ENCODE results near the gene YPEL3.

The YPEL3 gene

GRCh38 chr16:30078744-30079143 lies 17.3 kb downstream of the YPEL3 start:
- no peak for DNase-seq (ENCODE audit: low read depth, low spot score)
- no peak overlapping the region for H3K4me3 ChIP-seq (ENCODE audit: low read length)

DNA sequence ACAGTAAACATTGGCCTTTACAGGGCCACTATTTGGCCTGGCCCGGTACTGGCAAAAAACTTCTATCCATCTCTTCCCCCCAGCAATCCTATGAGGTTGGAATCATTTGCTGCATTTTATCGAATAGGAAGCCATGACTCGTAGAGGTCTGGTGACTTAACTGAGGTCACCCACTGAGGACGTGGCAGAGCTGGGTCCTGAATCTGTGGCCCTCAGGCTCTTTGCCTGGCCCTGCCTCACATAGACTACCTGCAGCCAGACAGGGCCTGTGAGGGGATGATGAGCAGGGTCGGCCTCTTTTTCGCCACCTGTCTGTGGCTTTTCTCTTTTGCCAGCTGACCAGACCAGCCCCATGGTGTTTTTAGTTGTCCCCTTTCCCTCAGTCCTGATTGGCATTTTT lies 18.4 kb downstream of the YPEL3 start:
- H3K4me3 ChIP-seq (ENCODE audit: low read length): peak overlapping the region; percentile 96
- no peak for DNase-seq (ENCODE audit: low read depth, low spot score)

DNA sequence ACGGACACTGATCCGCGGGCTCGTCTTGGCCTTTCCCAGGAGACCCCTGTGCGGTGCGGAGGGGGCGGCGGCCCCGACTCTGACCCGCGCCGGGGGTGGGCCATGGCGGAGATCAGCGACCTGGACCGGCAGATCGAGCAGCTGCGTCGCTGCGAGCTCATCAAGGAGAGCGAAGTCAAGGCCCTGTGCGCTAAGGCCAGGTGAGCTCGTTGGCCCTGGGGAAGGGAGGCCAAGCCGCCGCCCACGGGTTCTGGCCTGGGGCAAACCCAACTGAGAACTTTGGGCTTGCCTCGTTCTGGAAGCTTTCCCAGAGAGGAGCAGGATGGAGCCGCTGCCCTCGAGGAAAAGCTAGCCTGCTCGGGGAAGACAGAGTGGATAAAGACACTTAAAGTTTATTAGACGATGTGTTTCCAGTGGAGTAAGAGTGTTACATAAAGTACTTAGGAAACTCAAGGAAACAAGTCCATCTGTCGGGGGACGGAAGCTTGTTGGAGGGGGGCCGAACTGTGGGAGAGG lies 19.7 kb downstream of the YPEL3 start:
- H3K4me3 ChIP-seq (ENCODE audit: low read length): peak overlapping the region; percentile 96
- DNase-seq (ENCODE audit: low read depth, low spot score): no peak

- peak within 1 kb of the TSS; percentile 96 for H3K4me3 ChIP-seq (ENCODE audit: low read length)
These were observed 20.3 kb downstream of the YPEL3 start, which contains the start of gene PPP4C for GRCh38 chr16:30075503-30076275. PPP4C (plus strand) TSS chr16:30075994; CDS start chr16:30076378, 384 bp downstream.

DNA sequence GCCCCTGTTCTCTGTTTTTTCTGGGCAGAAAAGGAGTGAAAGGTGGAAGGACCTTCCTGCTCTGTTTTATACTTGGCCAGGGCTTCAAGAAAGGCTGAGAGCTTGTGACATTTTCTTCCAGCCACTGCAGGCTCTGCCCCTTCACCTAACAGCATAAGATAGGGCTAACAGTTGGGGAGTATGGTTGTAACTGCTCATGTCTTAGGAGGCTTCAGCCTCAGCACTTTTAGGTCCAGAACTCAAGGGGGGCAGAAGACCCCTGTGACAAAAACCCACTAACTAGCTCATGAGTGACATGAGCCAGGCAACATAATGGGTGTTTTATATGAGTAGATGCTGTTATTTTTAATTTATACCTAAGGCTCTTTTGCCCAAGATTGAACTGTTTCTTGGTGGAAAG lies 25.5 kb downstream of the YPEL3 start:
- H3K4me3 ChIP-seq (ENCODE audit: low read length): no peak overlapping the region
- no peak for DNase-seq (ENCODE audit: low read depth, low spot score)

More at GRCh38 chr16:30075503-30076275, 20.3 kb downstream of the YPEL3 start, which contains the start of gene PPP4C:
- peak; percentile 78 for DNase-seq (ENCODE audit: low read depth, low spot score)

DNA sequence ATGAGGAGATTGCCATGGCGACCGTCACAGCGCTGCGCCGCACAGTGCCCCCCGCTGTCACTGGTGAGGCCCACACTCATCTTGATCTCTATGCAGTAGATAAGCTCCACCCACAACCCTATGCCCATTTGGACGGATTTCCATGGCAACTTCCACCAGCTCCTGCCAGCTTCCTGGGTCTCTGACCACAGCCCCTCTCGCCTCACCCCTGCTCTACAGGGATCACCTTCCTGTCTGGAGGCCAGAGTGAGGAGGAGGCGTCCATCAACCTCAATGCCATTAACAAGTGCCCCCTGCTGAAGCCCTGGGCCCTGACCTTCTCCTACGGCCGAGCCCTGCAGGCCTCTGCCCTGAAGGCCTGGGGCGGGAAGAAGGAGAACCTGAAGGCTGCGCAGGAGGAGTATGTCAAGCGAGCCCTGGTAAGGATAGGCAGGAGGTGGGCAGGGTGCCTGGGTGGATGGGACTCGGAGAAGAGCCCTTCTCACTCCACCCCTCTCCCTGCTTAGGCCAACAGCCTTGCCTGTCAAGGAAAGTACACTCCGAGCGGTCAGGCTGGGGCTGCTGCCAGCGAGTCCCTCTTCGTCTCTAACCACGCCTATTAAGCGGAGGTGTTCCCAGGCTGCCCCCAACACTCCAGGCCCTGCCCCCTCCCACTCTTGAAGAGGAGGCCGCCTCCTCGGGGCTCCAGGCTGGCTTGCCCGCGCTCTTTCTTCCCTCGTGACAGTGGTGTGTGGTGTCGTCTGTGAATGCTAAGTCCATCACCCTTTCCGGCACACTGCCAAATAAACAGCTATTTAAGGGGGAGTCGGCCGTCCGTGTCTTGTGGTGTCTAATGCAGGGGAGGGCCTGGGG lies 26.2 kb downstream of the YPEL3 start:
- no peak overlapping the region for H3K4me3 ChIP-seq (ENCODE audit: low read length)
- no peak for DNase-seq (ENCODE audit: low read depth, low spot score)

DNA sequence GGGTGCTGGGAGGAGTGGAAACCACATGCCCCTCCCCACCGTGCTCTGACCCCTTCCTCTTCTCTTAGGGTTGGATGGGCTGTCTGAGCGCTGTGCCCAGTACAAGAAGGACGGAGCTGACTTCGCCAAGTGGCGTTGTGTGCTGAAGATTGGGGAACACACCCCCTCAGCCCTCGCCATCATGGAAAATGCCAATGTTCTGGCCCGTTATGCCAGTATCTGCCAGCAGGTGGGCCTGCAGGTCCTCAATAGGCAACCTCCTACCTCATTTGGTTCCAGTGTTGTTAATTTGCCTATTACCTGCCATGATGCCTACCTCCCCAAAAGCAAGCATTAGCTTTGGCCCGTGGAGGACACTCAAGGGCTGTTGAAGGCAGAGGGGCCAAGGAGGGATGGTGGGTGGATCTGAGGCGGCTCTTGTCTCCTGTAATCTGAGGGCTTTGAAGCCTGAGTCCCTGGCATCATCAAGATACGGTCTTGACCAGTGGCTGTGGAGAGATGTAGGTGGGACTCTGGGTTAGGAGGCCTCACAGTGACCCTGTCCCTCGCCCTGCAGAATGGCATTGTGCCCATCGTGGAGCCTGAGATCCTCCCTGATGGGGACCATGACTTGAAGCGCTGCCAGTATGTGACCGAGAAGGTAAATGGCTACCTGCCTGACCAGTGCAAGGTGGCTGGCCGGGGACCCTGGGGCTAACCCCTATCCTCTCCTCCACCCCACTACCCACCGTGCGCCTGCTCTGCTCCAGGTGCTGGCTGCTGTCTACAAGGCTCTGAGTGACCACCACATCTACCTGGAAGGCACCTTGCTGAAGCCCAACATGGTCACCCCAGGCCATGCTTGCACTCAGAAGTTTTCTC lies 27.0 kb downstream of the YPEL3 start:
- no peak for DNase-seq (ENCODE audit: low read depth, low spot score)
- H3K4me3 ChIP-seq (ENCODE audit: low read length): no peak overlapping the region

- no peak for DNase-seq (ENCODE audit: low read depth, low spot score)
- no peak overlapping the region for H3K4me3 ChIP-seq (ENCODE audit: low read length)
These were observed 27.7 kb downstream of the YPEL3 start for GRCh38 chr16:30068333-30068732.

- no peak overlapping the region for H3K4me3 ChIP-seq (ENCODE audit: low read length)
These were observed 28.5 kb downstream of the YPEL3 start for GRCh38 chr16:30067584-30067916.

DNA sequence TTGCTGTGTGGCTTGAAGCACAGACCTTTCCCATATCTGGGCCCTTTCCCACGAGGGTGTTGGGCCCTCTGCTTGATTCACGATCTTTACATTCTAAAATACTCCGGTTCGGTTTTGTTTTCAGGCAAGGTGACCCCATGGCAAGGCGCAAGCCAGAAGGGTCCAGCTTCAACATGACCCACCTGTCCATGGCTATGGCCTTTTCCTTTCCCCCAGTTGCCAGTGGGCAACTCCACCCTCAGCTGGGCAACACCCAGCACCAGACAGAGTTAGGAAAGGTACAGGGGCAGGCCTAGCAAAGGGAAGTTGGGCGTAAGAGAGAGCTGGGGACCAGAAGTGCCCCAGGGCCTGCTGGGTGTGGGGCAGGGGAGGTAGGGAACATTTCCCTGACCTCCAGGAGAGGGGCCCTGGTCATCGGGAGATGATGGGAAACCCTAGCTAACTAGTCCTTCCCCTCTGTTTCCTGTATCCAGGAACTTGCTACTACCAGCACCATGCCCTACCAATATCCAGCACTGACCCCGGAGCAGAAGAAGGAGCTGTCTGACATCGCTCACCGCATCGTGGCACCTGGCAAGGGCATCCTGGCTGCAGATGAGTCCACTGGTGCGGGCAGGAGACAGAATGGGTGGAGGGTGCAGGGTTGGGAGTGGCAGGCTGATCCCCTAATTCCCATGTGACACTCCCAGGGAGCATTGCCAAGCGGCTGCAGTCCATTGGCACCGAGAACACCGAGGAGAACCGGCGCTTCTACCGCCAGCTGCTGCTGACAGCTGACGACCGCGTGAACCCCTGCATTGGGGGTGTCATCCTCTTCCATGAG lies 29.0 kb downstream of the YPEL3 start:
- no peak for DNase-seq (ENCODE audit: low read depth, low spot score)
- H3K4me3 ChIP-seq (ENCODE audit: low read length): peak overlapping the region; percentile 92

More at GRCh38 chr16:30067584-30067916, 28.5 kb downstream of the YPEL3 start:
- no peak for DNase-seq (ENCODE audit: low read depth, low spot score)

GRCh38 chr16:30065943-30066760 lies 29.9 kb downstream of the YPEL3 start:
- DNase-seq (ENCODE audit: low read depth, low spot score): no peak
- peak overlapping the region; percentile 92 for H3K4me3 ChIP-seq (ENCODE audit: low read length)

DNA sequence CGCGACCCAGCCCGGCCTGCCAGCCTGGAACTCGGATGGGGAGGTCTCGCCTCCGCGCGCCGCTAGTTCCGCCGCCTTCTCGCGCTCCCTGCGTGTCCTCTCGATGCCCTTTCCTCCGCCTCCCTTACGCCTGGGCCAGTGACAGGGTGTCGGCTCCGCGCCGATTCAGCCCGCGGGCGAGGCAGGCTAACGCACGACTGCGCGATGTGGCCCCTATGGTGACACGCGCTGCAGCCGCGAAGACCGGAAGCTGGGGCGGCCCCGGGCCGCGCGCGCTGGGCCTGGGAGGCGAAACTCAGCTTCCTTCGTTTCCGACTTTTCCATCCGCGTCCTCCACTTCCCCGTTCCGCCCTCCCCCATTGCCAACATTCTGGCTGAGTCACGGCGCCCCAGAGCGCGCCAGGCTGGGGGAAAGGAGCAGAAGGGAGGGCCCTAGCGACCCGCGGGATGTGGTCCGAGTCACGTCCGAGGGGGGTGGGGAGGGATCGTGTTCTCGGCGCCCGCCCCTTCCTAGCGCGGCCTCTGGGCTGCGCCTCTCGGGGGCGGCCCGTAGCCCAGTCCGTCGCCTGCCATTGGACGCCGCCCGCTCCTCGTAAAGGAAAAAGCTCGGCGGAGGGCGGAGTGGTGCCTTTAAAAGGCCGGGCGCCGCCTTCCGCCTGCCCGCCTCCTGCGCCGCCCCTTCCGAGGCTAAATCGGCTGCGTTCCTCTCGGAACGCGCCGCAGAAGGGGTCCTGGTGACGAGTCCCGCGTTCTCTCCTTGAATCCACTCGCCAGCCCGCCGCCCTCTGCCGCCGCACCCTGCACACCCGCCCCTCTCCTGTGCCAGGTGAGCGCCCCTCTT lies 30.7 kb downstream of the YPEL3 start, which contains the start of gene ALDOA:
Gene ALDOA (plus strand): TSS at position 659 of the 841 bp plus-strand sequence. CDS start 1,138 bp downstream, outside the sequence.
- DNase-seq (ENCODE audit: low read depth, low spot score): peak; percentile 95
- H3K4me3 ChIP-seq (ENCODE audit: low read length): peak within 1 kb of the TSS; percentile 92

- H3K4me3 ChIP-seq (ENCODE audit: low read length): peak overlapping the region; percentile 92
- no peak for DNase-seq (ENCODE audit: low read depth, low spot score)
These were observed 31.3 kb downstream of the YPEL3 start for GRCh38 chr16:30064729-30065101.

- DNase-seq (ENCODE audit: low read depth, low spot score): peak; percentile 75
These were observed 31.9 kb downstream of the YPEL3 start for GRCh38 chr16:30063893-30064728.

DNA sequence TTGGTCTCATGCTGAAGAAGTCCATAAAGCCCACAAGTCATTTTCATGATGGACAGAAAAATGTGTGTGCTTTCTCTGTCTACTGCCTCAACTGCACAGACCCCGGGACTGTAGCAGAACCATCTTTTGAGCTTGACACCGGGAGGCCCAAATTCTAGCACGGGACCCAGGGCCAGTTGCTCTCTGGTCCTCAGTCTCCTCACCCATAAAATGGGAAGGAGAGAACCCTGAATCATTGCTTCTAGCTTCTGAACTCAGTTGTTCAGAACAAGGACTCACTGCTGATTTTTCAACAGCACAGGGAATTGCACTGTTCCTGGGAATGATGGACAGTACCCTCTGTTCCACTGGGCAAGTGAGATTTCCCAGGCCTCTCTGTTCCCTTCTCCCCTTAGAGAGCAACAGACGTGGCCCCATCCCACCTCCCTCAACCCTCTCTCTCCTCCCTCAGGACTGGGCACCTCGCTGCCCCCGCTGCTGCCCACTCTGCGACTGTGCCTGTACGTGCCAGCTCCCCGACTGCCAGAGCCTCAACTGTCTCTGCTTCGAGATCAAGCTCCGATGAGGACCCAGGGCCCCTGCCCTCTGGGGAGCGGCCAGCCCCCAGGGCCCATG lies 32.6 kb downstream of the YPEL3 start:
- peak overlapping the region; percentile 92 for H3K4me3 ChIP-seq (ENCODE audit: low read length)
- no peak for DNase-seq (ENCODE audit: low read depth, low spot score)

More at GRCh38 chr16:30063893-30064728, 31.9 kb downstream of the YPEL3 start:
- H3K4me3 ChIP-seq (ENCODE audit: low read length): peak overlapping the region; percentile 92
